RWPE1 (cell line): ENCODE data around the gene PREB.

Experiments
- CTCF ChIA-PET: fragments of 350-600 bp; sonication (Branson Sonifier 250); formaldehyde crosslinking; extraction: SDS; loops from one replicate; lab custom pipeline; 2021; lab: Yijun Ruan, JAX
- POLR2A ChIA-PET: fragments of 400-600 bp; formaldehyde crosslinking; extraction: SDS; loops from one replicate; lab custom pipeline; 2020; ENCODE audit warnings: antibody characterized with exemption; ENCODE audit not compliant: low non-redundant PET; lab: Yijun Ruan, JAX
- DNase-seq: peaks from one replicate; pipeline ENCODE4 v3.0.0; 2012; ENCODE audit warnings: low spot score
- H3K27ac ChIP-seq: fragments of 450-650 bp; 2 replicates; pipeline ENCODE4 v1.5.1; 2017
- CTCF ChIP-seq: fragments of 450-650 bp; conservative IDR thresholded peaks from 2 replicates; pipeline ENCODE4 v1.5.1; 2017; ENCODE audit warnings: low read depth, mild to moderate bottlenecking

Gene PREB

GRCh38 chr2:27081984-27082772 lies 52.3 kb downstream of the PREB start:
- H3K27ac ChIP-seq, result peak overlapping the region; percentile 83
- TF ChIP-seq CTCF, result no peak
- CTCF ChIA-PET, result interaction anchor here (0.6 to 1.5 kb wide), 3 partner anchors 9 to 67 kb away, joined by 3 to 6 read pairs (median 4); no protein-coding TSS in a partner anchor
- DNase-seq, result no peak
- POLR2A ChIA-PET, result interaction anchor here (0.6 kb wide), 2 partner anchors 19 to 76 kb away, joined by 3 read pairs; no protein-coding TSS in a partner anchor
